Gastroesophageal sphincter (tissue), 3 donors: ENCODE measurements around the gene FLRT3.

ENCODE experiments used
- CTCF ChIP-seq, 4 experiments: fragments of 200-600 bp in 2 of 4; fragments of 450-650 bp in 2 of 4; sonication (generic) in 1 of 4; IDR thresholded peaks; one replicate each; pipeline ENCODE4 v1.5.1; 2017 to 2019; ENCODE audit warnings: antibody characterized with exemption in 4 of 4, mild to moderate bottlenecking in 2 of 4, moderate library complexity in 2 of 4
- POLR2A ChIP-seq, 2 donors: fragments of 450-650 bp; IDR thresholded peaks; one replicate each; pipeline ENCODE4 v1.6.1; 2017; ENCODE audit warnings: antibody characterized with exemption in 2 of 2, mild to moderate bottlenecking in 2 of 2, moderate library complexity in 1 of 2

DNA sequence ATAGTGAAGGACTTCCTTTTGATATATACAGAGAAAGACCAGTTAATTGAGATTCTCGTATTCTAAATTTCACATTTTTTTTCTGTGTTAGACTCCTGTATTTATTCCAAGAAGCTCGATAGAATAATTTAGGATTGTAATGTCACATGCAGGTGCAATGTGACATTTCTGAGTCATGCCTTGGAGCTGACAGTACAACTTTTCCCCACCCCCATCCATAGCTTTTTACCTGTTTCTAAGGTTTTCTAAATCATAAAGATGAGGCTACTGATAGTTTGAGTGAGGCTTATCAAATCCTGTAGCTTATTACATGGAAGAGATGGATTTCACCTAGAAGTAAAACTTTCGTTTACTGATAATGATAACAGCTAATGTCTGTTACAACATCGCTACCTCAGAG lies 37.6 kb downstream of the FLRT3 start:
- no peak for TF ChIP-seq CTCF (IDR thresholded peaks at IDR 0.05)
- TF ChIP-seq POLR2A (IDR thresholded peaks at IDR 0.05) = no peak
